Left ventricle myocardium superior (tissue), 1 donor: Measurements from ENCODE around the gene HMCN1. TPM values are rescaled to one million over a fixed set of nuclear protein-coding genes. Genes with fewer than 3 reads are reported as not detected.
"Not testable (repeated sequence)": the region's sequence is repeated elsewhere in the genome, so short reads cannot be mapped to it uniquely, and the experiment has no call there.

Source experiments
- ATAC-seq: fragments of 200-7000 bp; cut with Tn5 transposase; one replicate; pipeline ENCODE4 v1.9.1; 2020; ENCODE audit warnings: mild to moderate bottlenecking, moderate library complexity
- DNase-seq: peaks from one replicate; pipeline ENCODE4 v3.0.0-alpha.2; 2020
- intact Hi-C: fragments of 100-400 bp; cut with micrococcal nuclease; formaldehyde crosslinking; loops from one replicate; pipeline ENCODE4 v1.11.0; 2022
- total RNA-seq: library from RNA; stranded (reverse); fragmentation: NEBNext Ultra II Directional; extraction: Animal tissue kit (Norgen Biotek cat#: 25700); gene quantifications from one replicate; pipeline ENCODE4 v1.2.1, GENCODE V29; 2021
- donor health status: DM: no; HTN: yes; CAD: no; lungs with severe emphysema.

HMCN1 gene
- total RNA-seq, 1 donor from 2014 or later, result 3.8 TPM

DNA sequence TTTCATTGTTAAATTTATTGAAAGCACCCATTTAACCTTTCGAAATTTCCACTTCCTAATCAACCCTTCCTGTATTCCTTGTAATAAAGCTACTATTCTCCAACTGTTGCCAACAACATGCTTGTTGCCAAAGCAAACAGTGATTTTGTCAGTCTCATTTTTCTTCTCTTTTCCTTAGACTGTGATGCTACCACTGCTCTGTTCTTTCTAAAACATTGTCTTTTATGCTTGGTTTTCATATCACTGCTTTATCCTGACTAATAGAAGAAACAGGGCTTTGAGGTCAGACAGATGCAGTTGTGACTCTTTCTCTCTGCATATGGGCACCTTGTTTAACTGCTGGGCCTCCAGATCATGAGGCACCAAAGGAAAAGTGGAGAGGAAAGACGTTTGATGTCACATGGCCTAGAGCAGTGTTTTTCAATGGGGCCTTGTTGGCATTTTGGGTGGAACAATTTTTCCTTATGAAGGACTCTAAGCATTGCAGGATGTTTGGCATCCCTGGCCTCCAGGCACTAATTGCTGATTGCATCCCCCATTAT is 56.1 kb downstream of the HMCN1 start:
- no peak for DNase-seq
- intact Hi-C loops, result no loop called here
- peak; percentile 57 for ATAC-seq

DNA sequence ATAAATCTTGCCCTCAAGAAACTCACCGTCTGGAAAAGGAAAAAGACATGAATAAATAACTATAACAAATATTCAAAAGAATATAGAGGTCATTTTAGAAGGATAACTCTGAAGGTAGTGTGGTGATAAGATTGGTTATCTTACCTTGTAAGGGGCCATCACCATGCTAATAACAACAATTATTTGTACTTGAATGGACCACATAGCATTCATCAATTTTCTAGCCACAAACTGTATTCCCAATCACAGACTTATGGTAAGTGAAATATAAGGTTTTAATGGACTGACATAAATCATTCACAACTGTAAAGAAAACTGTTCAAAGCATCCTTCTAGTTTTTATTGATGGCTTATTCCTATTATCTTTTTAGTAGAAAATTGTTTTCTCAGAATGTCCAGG is 57.8 kb downstream of the HMCN1 start:
- intact Hi-C loops, result no loop called here
- ATAC-seq, result no peak
- no peak for DNase-seq

DNA sequence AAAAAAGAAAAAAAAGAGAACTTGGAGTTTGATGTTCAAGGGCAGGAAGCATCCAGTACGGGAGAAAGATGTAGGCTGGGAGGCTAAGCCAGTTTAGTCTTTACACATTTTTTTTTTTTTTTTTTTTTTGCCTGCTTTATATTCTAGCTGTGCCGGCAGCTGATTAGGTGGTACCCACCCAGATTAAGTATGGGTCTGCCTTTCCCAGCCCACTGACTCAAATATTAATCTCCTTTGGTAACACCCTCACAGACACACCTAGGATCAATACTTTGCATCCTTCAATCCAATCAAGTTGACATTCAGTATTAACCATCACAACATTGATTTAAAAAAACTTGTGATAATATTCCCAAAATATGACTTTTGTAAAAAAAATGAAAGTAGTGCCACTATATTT is 60.3 kb downstream of the HMCN1 start:
- DNase-seq, intact Hi-C loops, ATAC-seq: not testable (repeated sequence)

DNA sequence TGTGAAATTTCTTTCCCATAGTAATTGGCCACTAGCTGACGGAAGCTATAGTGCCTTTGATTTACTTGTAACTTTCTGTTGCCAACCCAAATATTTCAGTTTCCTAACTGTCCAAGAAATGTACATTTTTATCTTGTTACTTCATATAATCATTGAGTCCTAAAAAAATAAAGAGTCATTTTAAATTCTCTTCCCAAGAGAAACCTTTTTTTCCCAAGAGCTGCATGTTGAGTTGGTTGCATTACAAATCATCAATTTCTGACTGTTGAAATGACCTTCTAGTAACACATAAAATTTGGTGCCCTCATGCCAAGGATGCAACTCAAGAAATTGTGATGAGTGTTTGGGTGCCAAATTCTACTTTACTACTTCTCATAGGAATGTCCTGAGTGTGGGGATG is 61.0 kb downstream of the HMCN1 start:
- ATAC-seq (no peak), DNase-seq (no peak)
- intact Hi-C loops, result no loop called here

DNA sequence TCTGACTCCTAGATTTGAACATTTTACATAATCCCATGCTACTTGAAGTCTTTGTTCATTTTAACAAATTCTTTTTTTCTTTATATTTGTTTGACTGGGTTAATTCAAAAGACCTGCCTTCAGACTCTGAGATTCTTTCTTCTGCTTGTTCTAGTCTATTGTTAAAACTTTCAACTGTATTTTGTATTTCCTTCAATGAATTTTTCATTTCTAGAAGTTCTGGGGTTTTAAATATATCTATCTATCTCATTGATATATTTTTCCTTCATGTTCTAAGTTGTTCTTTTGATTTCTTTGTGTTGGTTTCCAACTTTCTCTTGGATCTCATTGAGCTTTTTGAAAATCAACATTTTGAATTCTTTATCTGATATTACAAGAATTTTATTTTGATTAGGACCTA is 64.3 kb downstream of the HMCN1 start:
- no peak for ATAC-seq
- intact Hi-C loops, result no loop called here
- DNase-seq, result no peak

DNA sequence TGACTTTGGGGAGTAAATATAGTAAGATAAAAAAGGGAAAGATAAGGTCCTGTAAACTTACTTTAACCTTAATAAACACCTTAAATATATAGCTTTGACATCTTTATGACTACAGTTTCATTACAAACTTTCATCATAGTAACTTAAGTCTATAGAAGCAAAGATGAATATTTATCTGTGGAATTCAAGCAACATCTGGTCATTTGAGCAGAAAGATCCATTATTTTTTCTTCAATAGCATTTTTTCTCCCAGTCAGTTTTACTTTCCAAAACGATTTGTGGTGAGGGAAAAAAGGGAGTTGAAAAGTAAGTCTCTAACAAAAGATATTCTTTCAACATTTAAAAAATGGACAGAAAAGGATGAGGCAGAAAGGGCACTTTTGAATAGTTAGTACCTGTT is 69.0 kb downstream of the HMCN1 start:
- no peak for ATAC-seq
- no peak for DNase-seq
- intact Hi-C loops, result no loop called here

DNA sequence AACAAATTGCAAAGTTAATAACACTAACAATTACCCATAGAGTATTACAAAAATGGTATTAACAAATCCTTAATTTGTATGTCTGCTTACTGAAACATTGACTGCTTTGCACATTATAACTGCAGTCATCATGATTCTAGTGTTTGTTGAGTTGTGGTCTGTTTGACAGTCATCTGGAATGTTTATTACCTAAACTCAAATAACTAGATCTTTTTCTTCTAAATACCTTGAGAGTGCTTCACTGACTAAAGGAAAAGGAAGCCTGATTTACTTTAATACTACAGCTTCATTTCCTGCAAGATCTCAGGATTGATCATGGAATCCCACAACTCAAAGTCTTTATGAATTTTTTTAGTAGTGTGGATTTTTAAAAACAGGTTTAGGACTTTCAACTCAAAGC is 70.0 kb downstream of the HMCN1 start:
- DNase-seq (no peak), ATAC-seq (no peak)
- intact Hi-C loops, result no loop called here

DNA sequence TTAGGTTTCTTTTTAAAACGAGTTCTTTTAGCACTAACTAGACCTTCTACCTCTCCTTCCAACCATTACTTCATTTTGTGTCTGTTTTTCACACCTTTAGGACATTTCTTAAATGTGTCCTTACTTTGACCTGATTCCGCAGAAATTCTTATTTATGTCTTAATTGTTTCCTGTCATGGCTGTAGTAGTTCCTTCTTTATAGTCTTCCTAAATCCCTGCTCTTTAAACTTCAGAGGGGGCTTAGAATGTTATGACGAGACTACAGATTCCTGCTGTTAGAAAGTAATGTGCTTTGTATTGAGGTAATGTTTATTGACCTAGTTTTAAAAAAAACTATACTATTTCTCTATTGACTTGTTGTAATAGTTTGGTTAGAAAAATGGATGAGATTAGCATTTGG is 70.4 kb downstream of the HMCN1 start:
- intact Hi-C loops, result no loop called here
- DNase-seq (no peak), ATAC-seq (no peak)

DNA sequence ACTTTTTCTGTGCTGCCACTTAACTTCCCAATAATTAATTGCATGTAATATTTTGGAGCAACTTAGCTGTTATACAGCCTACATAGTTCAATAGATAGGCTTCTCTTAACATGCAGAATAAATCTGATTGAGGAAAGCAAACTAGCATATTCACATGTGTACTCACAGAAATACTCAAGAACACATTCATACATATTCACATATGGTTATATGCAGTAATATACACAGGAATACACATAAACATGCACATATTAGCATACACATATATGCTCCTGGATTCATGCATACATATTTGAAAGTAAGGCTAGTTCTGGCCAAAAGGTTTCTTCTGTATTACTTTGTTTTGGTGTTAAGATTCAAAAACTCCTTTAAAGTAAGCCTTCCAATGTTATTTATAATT is 73.1 kb downstream of the HMCN1 start:
- ATAC-seq, result no peak
- intact Hi-C loops, result no loop called here
- no peak for DNase-seq

DNA sequence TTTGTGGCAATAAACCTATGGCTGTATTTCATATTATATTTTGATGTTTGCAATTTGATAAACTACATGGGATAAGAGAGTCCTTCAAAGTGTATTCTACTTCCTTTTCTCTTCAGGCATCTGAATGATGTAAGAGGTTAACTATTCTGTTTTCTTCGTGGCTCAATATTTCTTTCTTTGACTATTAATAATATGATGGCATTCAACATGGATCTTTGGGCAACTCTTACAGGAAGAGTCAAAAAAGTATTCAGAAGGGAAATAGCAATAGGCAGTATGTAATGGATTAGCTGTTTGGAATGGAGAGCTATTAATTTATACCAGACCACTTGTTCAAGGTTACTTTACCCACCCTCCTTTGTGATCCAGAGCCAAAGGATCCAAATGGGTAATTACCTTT is 74.4 kb downstream of the HMCN1 start:
- intact Hi-C loops, result no loop called here
- no peak for DNase-seq
- no peak for ATAC-seq

DNA sequence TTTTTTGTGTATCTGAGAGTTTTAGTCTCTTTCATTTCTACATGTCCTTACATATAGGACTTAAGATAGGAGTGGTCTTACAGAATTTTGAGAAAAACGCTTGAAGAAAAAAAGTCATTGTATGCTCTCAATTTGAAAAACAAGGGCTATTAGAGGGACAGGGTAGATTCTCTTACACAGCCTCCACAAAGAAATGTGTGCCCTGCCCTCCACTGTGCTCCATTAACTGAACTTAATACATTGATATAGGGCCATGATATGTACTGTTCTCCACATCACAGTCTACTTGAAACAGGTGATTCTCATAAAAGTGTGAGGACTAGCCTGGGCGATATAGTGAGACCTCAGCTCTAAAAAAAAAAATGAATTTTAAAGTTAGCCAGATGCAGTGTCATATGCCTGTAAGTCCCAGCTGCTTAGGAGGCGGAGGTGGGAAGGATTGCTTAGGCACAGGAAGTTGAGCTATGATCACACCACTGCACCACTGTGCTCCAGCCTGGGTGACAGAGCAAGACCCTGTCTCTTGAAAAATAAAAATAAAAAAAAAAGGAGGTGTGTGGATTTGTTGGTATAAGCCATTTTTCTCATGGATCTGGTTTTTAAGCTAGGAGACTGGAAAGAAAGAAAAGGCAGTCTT is 77.0 kb downstream of the HMCN1 start:
- no peak for DNase-seq
- intact Hi-C loops, result no loop called here
- ATAC-seq, result no peak

DNA sequence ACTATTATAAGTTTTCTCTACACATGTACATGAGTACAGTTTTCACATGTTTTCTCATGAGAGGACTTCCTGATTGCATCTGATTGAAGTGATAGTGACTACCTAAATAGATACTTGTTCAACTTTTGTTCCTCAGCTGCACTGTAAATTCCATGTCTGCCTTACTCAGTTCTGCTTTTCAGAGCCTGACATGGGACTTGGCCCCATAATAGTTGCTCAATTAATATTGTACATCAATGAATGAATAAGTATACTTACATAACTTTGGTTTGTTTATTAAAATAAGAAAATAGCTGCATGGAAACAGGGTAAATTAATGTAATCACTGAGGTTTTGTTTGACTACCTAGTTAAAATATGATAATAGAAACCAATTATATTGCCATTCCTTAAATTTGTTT is 78.7 kb downstream of the HMCN1 start:
- intact Hi-C loops, result no loop called here
- no peak for DNase-seq
- ATAC-seq, result no peak

DNA sequence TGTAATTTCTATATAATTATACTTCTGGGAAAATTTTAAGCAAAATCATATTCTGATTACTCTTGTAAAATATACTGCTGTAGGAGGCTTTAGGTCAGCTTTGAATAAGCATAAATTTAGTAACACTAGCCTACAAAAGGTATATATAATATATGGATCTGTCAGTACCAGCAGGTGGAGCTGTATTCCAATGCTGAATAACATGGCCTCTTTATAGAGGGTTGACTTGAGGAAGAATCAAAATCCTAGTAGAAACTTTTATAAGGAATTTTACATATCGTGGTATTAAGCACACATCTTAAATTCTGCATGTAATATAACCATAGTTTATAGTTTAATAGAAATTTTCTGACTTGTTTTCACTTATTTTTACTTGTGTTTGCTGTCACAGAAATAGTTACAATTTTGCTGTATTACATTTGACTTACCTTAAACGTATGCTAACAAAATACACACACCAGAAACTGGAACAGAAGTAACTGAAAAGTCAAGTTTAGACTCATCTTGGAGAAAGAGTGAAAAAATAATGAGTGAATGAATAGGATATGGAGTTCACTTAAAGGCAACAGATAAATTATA is 79.3 kb downstream of the HMCN1 start:
- ATAC-seq (no peak), DNase-seq (no peak)
- intact Hi-C loops, result no loop called here

DNA sequence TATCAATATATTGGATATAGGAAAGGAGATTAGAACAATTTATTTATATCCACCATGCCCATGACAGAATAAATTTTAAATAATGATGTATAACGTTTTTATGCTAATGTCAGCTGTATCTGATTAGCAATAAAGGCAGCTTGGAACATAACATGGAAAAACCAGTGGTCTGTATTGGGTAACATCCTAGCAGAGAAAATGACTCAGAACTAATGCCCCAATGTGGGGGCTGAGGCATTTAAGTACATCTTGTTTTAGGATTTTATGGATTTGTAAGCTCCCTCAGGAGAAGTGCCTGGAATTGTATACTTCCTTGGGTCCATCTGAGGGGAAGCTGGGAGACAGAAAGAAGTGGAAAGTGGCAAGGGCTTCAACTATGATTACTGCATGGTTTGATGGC is 82.3 kb downstream of the HMCN1 start:
- intact Hi-C loops, result no loop called here

DNA sequence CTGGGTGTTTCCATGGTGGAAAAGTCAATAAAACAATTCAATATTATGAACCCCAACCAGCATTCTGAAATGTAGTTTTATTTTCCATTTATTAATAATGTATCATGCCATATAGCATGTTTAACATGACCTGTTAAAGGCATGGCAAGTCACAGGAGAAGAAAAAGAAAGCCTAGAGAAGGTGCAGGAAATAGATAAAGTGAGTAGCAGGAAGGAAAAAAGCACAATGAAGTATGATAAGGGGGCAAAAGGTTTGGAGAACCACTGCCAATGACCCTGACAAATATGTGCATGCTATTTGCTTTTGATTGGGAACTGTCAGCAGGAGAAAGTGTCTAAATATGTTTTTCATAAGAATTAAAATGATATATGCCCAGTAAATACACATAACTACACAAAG is 85.6 kb downstream of the HMCN1 start:
- intact Hi-C loops, result no loop called here

More for the DNA sequence above, 82.3 kb downstream of the HMCN1 start:
- no peak for ATAC-seq
- no peak for DNase-seq

DNA sequence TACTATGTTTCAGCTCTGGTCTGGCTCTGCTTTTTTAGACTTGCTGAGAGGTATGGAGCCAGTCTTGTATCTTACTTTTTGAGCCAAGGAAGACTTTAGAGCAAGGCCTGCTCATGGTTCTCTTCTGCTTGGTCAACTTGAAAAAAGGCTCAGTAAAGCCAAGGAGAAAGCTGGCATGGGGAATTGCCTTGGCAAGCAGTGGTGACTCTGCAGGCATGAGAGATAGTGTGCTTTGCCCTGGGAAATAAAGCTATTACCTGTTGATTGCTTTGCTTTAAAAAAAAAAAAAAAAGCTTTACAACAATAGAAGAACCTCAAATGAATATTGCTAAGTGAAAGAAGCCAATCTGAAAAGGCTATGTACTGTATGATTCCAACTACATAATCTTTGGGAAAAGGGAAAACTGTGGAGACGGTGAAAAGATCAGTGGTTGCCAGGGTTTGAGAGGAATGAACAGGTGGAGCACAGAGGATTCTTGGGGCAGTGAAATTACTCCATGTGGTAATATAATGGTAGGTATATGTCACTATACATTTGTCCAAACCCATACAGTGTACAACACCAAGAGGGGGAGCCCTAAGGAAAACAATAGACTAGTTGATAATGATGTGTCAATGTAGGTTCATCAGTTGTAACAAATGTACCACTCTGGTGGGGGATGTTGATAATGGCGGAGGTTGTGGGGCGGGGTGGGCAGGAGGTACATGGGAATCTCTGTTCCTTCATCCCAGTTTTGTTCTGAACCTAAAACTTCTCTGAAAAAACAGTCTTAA is 87.6 kb downstream of the HMCN1 start:
- intact Hi-C loops, result no loop called here
- ATAC-seq (no peak), DNase-seq (no peak)

More for the DNA sequence above, 85.6 kb downstream of the HMCN1 start:
- DNase-seq (no peak), ATAC-seq (no peak)

DNA sequence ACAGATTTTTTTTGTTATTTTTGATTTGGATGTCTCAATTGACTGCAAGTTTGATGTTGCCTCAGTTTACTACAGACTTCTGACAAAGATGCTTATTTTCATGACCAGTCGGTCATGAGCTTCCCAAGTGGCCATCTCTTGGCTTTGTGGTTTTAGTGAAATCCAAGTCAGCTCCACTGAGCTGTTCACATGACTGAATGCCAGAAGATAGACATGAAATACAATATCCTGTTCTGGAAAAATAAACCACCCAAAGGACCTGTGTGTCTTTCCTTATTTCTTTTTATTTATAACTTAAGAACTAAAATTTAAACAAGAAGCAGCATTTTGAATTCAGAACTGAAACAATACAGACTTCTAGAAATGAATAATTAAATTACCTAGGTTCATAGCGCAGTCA is 89.3 kb downstream of the HMCN1 start:
- DNase-seq (no peak), ATAC-seq (no peak)
- intact Hi-C loops, result no loop called here

DNA sequence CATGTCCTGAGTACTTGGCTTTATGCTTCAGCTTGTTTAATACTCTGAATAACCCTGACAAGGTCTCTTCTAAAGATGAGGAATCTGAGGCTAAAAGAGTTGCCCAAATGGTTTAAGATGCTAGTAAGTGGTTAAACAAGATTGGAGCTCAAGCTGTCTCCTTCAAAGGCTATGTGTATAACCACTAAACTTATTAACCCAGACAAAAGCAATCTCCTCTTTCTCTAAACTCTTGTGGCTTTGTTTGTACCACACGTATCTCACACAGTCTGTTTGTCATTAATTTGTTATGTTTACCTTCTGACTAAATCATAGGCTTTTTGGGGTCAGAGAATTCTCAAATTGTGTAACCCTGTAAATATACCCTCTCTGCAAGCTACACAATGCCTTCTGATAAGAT is 89.9 kb downstream of the HMCN1 start:
- DNase-seq (no peak), ATAC-seq (no peak)
- intact Hi-C loops, result no loop called here

DNA sequence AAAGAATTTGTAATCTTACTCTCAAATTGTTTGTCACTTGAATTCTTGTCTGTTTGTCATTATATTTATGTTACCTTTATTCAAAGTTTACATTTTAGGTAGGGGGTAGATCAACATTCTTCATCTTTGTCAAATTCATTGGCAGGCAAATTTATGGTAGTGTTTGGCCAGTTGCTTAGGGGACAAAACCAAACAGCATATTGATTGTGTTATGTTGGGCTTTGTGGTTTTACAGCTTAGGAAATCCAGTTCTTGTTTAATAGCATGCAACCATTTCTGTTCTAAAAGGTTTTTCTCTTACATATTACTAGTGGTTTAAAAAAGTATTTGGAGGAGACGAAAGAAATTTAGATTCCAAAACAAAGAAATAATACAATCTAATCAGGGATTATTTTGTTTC is 91.4 kb downstream of the HMCN1 start:
- intact Hi-C loops, result no loop called here
- ATAC-seq, result no peak
- no peak for DNase-seq

DNA sequence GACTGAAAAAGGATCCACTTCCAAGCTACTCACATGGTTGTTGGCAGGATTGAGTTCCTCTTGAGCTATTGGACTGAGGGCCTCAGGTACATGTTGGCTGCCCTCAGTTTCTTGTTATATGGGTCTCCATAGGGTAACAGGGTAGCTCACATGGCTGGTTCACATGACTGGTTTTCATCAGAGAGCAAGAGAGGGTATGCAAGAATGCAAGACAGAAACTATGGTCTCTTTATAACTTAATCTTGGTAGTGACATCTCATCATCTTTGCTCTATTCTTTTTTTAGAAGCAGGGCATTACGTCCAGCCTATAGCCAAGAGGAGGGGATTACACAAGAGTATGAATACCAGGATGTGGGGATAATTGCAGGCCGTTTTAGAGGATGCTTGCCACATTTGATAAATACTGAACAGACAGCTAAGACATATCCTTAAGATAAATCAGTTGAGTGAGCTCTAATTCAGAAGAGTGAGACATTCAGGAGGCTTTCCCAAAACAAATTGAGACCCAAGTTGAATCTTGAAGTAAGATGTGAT is 100.2 kb downstream of the HMCN1 start:
- intact Hi-C loops, result no loop called here
- DNase-seq, result no peak
- ATAC-seq, result no peak
